Esophagus muscularis mucosa (tissue), 4 donors: ENCODE data around the gene OR5D13. TPM values are rescaled to one million over a fixed set of nuclear protein-coding genes. Genes with fewer than 3 reads are reported as not detected.

ENCODE experiments used
- DNase-seq: peaks from one replicate; pipeline ENCODE4 v3.0.0-alpha.2; 2017; ENCODE audit errors: extremely low spot score
- H3K27ac ChIP-seq, 4 donors: fragments of 200-600 bp; sonication (generic); replicated peaks in 1 of 4; 1 replicate in 3 of 4; 2 replicates in 1 of 4; pipeline ENCODE4 v1.5.1; 2016 to 2019; ENCODE audit warnings: mild to moderate bottlenecking in 1 of 4
- H3K27me3 ChIP-seq, 4 donors: fragments of 200-600 bp; sonication (generic); one replicate each; pipeline versions ENCODE4 v1.5.1 to v1.6.0; 2016 to 2019
- H3K36me3 ChIP-seq, 4 donors: fragments of 200-600 bp; sonication (generic); one replicate each; pipeline ENCODE4 v1.5.1; 2016 to 2019
- H3K4me1 ChIP-seq, 4 donors: fragments of 200-600 bp; sonication (generic); one replicate each; pipeline ENCODE4 v1.5.1; 2016 to 2019
- H3K4me3 ChIP-seq, 4 donors: fragments of 200-600 bp; sonication (generic); 1 replicate in 2 of 4; 2 replicates in 2 of 4; pipeline ENCODE4 v1.5.1; 2016 to 2019; ENCODE audit warnings: mild to moderate bottlenecking in 4 of 4, moderate library complexity in 1 of 4
- H3K9me3 ChIP-seq, 4 donors: fragments of 200-600 bp; sonication (generic); 1 replicate in 3 of 4; 2 replicates in 1 of 4; pipeline ENCODE4 v1.5.1; 2016 to 2019
- CTCF ChIP-seq, 3 experiments: fragments of 200-600 bp in 2 of 3; fragments of 450-650 bp in 1 of 3; sonication (generic) in 2 of 3; IDR thresholded peaks; one replicate each; pipeline ENCODE4 v1.5.1; 2017 to 2019; ENCODE audit warnings: antibody characterized with exemption in 3 of 3, mild to moderate bottlenecking in 2 of 3, moderate library complexity in 1 of 3
- EP300 ChIP-seq: sonication (generic); formaldehyde crosslinking; IDR thresholded peaks from one replicate; pipeline ENCODE4 v1.6.1; 2017; ENCODE audit warnings: antibody characterized with exemption
- POLR2A ChIP-seq: fragments of 450-650 bp; IDR thresholded peaks from one replicate; pipeline ENCODE4 v1.6.1; 2017; ENCODE audit warnings: antibody characterized with exemption, moderate library complexity, mild to moderate bottlenecking, low read depth
- POLR2AphosphoS5 ChIP-seq, 2 donors: sonication (generic); formaldehyde crosslinking; IDR thresholded peaks; one replicate each; pipeline ENCODE4 v1.6.1; 2017; ENCODE audit warnings: antibody characterized with exemption in 2 of 2
- WGBS: methylation state at CpG from one replicate; pipeline ENCODE4 v1.1.5; 2018; 5-methylcytosine and 5-hydroxymethylcytosine counted together
- intact Hi-C: fragments of 100-400 bp; cut with DNase I; formaldehyde crosslinking; loops from one replicate; pipeline ENCODE4 v1.15.1; 2023
- total RNA-seq, 4 donors: library from RNA; depleted of rRNA; stranded (reverse); fragments of >200 nt; gene quantifications; one replicate each; pipeline versions ENCODE4 v1.1.0 to v1.2.1, GENCODE V29; 2016

Gene OR5D13
- total RNA-seq, 4 donors from 2014 or later = not detected

- Histone ChIP-seq H3K36me3 (no peaks in the 10 kb centered on the region), H3K27ac (no peak within 1 kb of the TSS), H3K4me3 (no peak within 1 kb of the TSS), H3K9me3 (no peaks in the 10 kb centered on the region), H3K4me1 (no peaks in the 10 kb centered on the region), H3K27me3 (no peaks in the 10 kb centered on the region)
- intact Hi-C loops = no loop called here
- TF ChIP-seq EP300 = no peak
- no peak for TF ChIP-seq POLR2AphosphoS5 (IDR thresholded peaks at IDR 0.05)
- TF ChIP-seq CTCF (IDR thresholded peaks at IDR 0.05) = no peak
- TF ChIP-seq POLR2A = no peak
- DNase-seq = no peak
Measured at GRCh38 chr11:55795256-55795655, 22.0 kb downstream of the OR5D13 start, which contains the start of gene OR5D14. TSS of gene OR5D14 (plus strand) at chr11:55795556. CDS start at chr11:55795556, 0 bp downstream.

- no peaks in the 10 kb centered on the region for H3K4me1 ChIP-seq
- no peak for DNase-seq
- no peak overlapping the region for H3K4me3 ChIP-seq
- no peak for TF ChIP-seq EP300
- TF ChIP-seq POLR2A = no peak
- no peak for TF ChIP-seq CTCF (IDR thresholded peaks at IDR 0.05)
- no peak for TF ChIP-seq POLR2AphosphoS5 (IDR thresholded peaks at IDR 0.05)
- peaks cover 0 to 4% (median 0%) of the 10 kb centered on the region in 4 donors for H3K9me3 ChIP-seq
- WGBS = 83% methylated on average over 1 of the region's 1 CpG
- H3K27me3 ChIP-seq = no peaks in the 10 kb centered on the region
- no peaks in the 10 kb centered on the region for H3K36me3 ChIP-seq
- H3K27ac ChIP-seq = no peak overlapping the region
- intact Hi-C loops = no loop called here
Measured at GRCh38 chr11:55806248-55806647, 33.0 kb downstream of the OR5D13 start.

- H3K36me3 ChIP-seq = no peaks in the 10 kb centered on the region
- WGBS = 85% methylated on average over 1 of the region's 1 CpG
- no peak within 1 kb of the TSS for H3K27ac ChIP-seq
- TF ChIP-seq POLR2AphosphoS5 (IDR thresholded peaks at IDR 0.05) (no peak), CTCF (IDR thresholded peaks at IDR 0.05) (no peak), EP300 (no peak), POLR2A (no peak)
- peaks cover 0 to 4% (median 0%) of the 10 kb centered on the region in 4 donors for H3K9me3 ChIP-seq
- intact Hi-C loops = no loop called here
- no peaks in the 10 kb centered on the region for H3K27me3 ChIP-seq
- H3K4me3 ChIP-seq = no peak within 1 kb of the TSS
- DNase-seq = no peak
- no peaks in the 10 kb centered on the region for H3K4me1 ChIP-seq
Measured at GRCh38 chr11:55811067-55811466, 37.8 kb downstream of the OR5D13 start, which contains the start of gene OR5L1. TSS of gene OR5L1 (plus strand) at chr11:55811367. CDS start at chr11:55811467, 100 bp downstream.

- intact Hi-C loops = no loop called here
- Histone ChIP-seq H3K4me1 (no peaks in the 10 kb centered on the region), H3K27me3 (no peaks in the 10 kb centered on the region), H3K36me3 (no peaks in the 10 kb centered on the region), H3K9me3 (no peaks in the 10 kb centered on the region), H3K27ac (no peak within 1 kb of the TSS), H3K4me3 (no peak within 1 kb of the TSS)
- WGBS = 81% methylated on average over 5 of the region's 5 CpGs
- TF ChIP-seq EP300 (no peak), POLR2AphosphoS5 (IDR thresholded peaks at IDR 0.05) (no peak), POLR2A (no peak), CTCF (IDR thresholded peaks at IDR 0.05) (no peak)
- no peak for DNase-seq
Measured at GRCh38 chr11:55819330-55819729, 46.1 kb downstream of the OR5D13 start, which contains the start of gene OR5D18. TSS of gene OR5D18 (plus strand) at chr11:55819630. CDS start at chr11:55819630, 0 bp downstream.

Other genes starting within 250 kb of the OR5D13 start
- gene OR4C15, start 219.0 kb upstream of the OR5D13 start, total RNA-seq = not detected
- not detected for gene OR4C16, start 201.3 kb upstream of the OR5D13 start, total RNA-seq
- gene OR4C11, start 165.8 kb upstream of the OR5D13 start, total RNA-seq = not detected
- not detected for gene OR4P4, start 138.3 kb upstream of the OR5D13 start, total RNA-seq
- not detected for gene OR4S2, start 125.1 kb upstream of the OR5D13 start, total RNA-seq
- gene OR4C6, start 111.2 kb upstream of the OR5D13 start, total RNA-seq = not detected
- gene OR5D14, start 22.1 kb downstream of the OR5D13 start, total RNA-seq = not detected
- not detected for gene OR5L1, start 37.9 kb downstream of the OR5D13 start, total RNA-seq
- gene OR5D18, start 46.2 kb downstream of the OR5D13 start, total RNA-seq = not detected
- gene OR5L2, start 53.8 kb downstream of the OR5D13 start, total RNA-seq = not detected
- not detected for gene OR5D16, start 65.3 kb downstream of the OR5D13 start, total RNA-seq
- not detected for gene TRIM51, start 109.9 kb downstream of the OR5D13 start, total RNA-seq
- not detected for gene OR5W2, start 141.1 kb downstream of the OR5D13 start, total RNA-seq
- not detected for gene OR5I1, start 163.0 kb downstream of the OR5D13 start, total RNA-seq
- gene OR10AG1, start 196.5 kb downstream of the OR5D13 start, total RNA-seq = not detected
- gene OR5F1, start 221.2 kb downstream of the OR5D13 start, total RNA-seq = not detected